ENCODE measurements around the gene COBL.

- TF ChIP-seq POLR3A (IDR thresholded peaks at IDR 0.05; ENCODE audit: borderline replicate concordance, extremely low read depth, insufficient read depth, insufficient read length) (no peak), CTCF (IDR thresholded peaks at IDR 0.05 in 2 of 3, conservative IDR thresholded peaks at IDR 0.05 in 1 of 3; ENCODE audit: insufficient read depth in 2 of 3, low read depth in 1 of 3, low read length in 3 of 3) (no peak), ZBTB33 (CRISPR knock-in tag; IDR thresholded peaks at IDR 0.05) (no peak)
Measured at GRCh38 chr7:51070151-51070550, 246.5 kb downstream of the COBL start.
